Measurements from ENCODE around the gene MPLKIP. TPM values are rescaled to one million over a fixed set of nuclear protein-coding genes. Genes with fewer than 3 reads are reported as not detected.
"Not testable (repeated sequence)": the region's sequence is repeated elsewhere in the genome, so short reads cannot be mapped to it uniquely, and the experiment has no call there.

Gene MPLKIP
- total RNA-seq, 1 experiment from 2014 or later, result 61.6 TPM

- no peak for TF ChIP-seq AFF4 (CRISPR knock-in tag; IDR thresholded peaks at IDR 0.05; ENCODE audit: borderline replicate concordance)
- no peak for TF ChIP-seq TP53 (CRISPR knock-in tag; IDR thresholded peaks at IDR 0.05)
- TF ChIP-seq, protein P1, sequence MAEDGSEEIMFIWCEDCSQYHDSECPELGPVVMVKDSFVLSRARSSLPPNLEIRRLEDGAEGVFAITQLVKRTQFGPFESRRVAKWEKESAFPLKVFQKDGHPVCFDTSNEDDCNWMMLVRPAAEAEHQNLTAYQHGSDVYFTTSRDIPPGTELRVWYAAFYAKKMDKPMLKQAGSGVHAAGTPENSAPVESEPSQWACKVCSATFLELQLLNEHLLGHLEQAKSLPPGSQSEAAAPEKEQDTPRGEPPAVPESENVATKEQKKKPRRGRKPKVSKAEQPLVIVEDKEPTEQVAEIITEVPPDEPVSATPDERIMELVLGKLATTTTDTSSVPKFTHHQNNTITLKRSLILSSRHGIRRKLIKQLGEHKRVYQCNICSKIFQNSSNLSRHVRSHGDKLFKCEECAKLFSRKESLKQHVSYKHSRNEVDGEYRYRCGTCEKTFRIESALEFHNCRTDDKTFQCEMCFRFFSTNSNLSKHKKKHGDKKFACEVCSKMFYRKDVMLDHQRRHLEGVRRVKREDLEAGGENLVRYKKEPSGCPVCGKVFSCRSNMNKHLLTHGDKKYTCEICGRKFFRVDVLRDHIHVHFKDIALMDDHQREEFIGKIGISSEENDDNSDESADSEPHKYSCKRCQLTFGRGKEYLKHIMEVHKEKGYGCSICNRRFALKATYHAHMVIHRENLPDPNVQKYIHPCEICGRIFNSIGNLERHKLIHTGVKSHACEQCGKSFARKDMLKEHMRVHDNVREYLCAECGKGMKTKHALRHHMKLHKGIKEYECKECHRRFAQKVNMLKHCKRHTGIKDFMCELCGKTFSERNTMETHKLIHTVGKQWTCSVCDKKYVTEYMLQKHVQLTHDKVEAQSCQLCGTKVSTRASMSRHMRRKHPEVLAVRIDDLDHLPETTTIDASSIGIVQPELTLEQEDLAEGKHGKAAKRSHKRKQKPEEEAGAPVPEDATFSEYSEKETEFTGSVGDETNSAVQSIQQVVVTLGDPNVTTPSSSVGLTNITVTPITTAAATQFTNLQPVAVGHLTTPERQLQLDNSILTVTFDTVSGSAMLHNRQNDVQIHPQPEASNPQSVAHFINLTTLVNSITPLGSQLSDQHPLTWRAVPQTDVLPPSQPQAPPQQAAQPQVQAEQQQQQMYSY (CRISPR knock-in tag; IDR thresholded peaks at IDR 0.05), result no peak
- TF ChIP-seq, protein P2, sequence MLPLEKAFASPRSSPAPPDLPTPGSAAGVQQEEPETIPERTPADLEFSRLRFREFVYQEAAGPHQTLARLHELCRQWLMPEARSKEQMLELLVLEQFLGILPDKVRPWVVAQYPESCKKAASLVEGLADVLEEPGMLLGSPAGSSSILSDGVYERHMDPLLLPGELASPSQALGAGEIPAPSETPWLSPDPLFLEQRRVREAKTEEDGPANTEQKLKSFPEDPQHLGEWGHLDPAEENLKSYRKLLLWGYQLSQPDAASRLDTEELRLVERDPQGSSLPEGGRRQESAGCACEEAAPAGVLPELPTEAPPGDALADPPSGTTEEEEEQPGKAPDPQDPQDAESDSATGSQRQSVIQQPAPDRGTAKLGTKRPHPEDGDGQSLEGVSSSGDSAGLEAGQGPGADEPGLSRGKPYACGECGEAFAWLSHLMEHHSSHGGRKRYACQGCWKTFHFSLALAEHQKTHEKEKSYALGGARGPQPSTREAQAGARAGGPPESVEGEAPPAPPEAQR (CRISPR knock-in tag; IDR thresholded peaks at IDR 0.05), result no peak
- no peak for TF ChIP-seq ZNF512 (CRISPR knock-in tag; IDR thresholded peaks at IDR 0.05; ENCODE audit: borderline replicate concordance)
- TF ChIP-seq, protein P3, sequence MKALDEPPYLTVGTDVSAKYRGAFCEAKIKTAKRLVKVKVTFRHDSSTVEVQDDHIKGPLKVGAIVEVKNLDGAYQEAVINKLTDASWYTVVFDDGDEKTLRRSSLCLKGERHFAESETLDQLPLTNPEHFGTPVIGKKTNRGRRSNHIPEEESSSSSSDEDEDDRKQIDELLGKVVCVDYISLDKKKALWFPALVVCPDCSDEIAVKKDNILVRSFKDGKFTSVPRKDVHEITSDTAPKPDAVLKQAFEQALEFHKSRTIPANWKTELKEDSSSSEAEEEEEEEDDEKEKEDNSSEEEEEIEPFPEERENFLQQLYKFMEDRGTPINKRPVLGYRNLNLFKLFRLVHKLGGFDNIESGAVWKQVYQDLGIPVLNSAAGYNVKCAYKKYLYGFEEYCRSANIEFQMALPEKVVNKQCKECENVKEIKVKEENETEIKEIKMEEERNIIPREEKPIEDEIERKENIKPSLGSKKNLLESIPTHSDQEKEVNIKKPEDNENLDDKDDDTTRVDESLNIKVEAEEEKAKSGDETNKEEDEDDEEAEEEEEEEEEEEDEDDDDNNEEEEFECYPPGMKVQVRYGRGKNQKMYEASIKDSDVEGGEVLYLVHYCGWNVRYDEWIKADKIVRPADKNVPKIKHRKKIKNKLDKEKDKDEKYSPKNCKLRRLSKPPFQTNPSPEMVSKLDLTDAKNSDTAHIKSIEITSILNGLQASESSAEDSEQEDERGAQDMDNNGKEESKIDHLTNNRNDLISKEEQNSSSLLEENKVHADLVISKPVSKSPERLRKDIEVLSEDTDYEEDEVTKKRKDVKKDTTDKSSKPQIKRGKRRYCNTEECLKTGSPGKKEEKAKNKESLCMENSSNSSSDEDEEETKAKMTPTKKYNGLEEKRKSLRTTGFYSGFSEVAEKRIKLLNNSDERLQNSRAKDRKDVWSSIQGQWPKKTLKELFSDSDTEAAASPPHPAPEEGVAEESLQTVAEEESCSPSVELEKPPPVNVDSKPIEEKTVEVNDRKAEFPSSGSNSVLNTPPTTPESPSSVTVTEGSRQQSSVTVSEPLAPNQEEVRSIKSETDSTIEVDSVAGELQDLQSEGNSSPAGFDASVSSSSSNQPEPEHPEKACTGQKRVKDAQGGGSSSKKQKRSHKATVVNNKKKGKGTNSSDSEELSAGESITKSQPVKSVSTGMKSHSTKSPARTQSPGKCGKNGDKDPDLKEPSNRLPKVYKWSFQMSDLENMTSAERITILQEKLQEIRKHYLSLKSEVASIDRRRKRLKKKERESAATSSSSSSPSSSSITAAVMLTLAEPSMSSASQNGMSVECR (CRISPR knock-in tag; IDR thresholded peaks at IDR 0.05; ENCODE audit: borderline replicate concordance), result no peak
- TF ChIP-seq ATF1 (CRISPR knock-in tag; IDR thresholded peaks at IDR 0.05), result no peak
- TF ChIP-seq ZNF317 (CRISPR knock-in tag; IDR thresholded peaks at IDR 0.05; ENCODE audit: borderline replicate concordance, low read depth), result no peak
- no peak for TF ChIP-seq FOXP1 (CRISPR knock-in tag; IDR thresholded peaks at IDR 0.05; ENCODE audit: borderline replicate concordance)
- TF ChIP-seq JUN (CRISPR knock-in tag; IDR thresholded peaks at IDR 0.05), result no peak
These were observed 13.2 kb upstream of the MPLKIP start (continued) for GRCh38 chr7:40147371-40148246.

GRCh38 chr7:40145596-40146130 lies 11.2 kb upstream of the MPLKIP start:
- CTCF ChIA-PET; H3K27me3 Mint-ChIP-seq (ENCODE audit: low read depth): not testable (repeated sequence)
- H3K4me1 Mint-ChIP-seq, result peaks cover 23% of the 10 kb centered on the region

GRCh38 chr7:40141916-40142315 lies 7.5 kb upstream of the MPLKIP start:
- H3K4me3 Mint-ChIP-seq; POLR2A ChIA-PET; DNase-seq (ENCODE audit: low spot score); H3K27me3 Mint-ChIP-seq (ENCODE audit: low read depth); H3K27ac Mint-ChIP-seq; CTCF ChIA-PET; ATAC-seq; H3K4me1 Mint-ChIP-seq: not testable (repeated sequence)
- H3K36me3 Mint-ChIP-seq, result peaks cover 21% of the 10 kb centered on the region
- H3K9me3 Mint-ChIP-seq, result peaks cover 40% of the 10 kb centered on the region

More at GRCh38 chr7:40145596-40146130, 11.2 kb upstream of the MPLKIP start:
- peaks cover 29% of the 10 kb centered on the region for H3K36me3 Mint-ChIP-seq
- POLR2A ChIA-PET; H3K4me3 Mint-ChIP-seq; ATAC-seq; DNase-seq (ENCODE audit: low spot score); H3K27ac Mint-ChIP-seq: not testable (repeated sequence)
- peaks cover 44% of the 10 kb centered on the region for H3K9me3 Mint-ChIP-seq

DNA sequence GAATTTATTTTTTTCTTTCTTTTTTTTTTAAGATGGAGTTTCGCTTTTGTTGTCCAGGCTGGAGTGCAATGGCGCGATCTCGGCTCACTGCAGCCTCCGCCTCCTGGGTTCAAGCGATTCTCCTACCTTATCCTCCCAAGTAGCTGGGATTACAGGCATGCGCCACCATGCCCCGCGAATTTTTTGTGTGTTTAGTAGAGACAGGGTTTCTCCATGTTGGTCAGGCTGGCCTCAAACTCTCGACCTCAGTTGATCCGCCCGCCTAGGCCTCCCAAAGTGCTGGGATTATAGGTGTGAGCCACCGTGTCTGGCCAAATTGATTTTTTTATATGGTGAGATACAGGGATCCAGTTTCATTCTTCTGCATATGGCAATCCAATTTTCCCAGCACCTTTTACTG lies 5.5 kb upstream of the MPLKIP start:
- CTCF ChIA-PET; ATAC-seq; DNase-seq (ENCODE audit: low spot score); H3K4me1 Mint-ChIP-seq; H3K4me3 Mint-ChIP-seq; H3K36me3 Mint-ChIP-seq; POLR2A ChIA-PET; H3K27ac Mint-ChIP-seq: not testable (repeated sequence)
- peaks cover 14% of the 10 kb centered on the region for H3K27me3 Mint-ChIP-seq (ENCODE audit: low read depth)
- peaks cover 21% of the 10 kb centered on the region for H3K9me3 Mint-ChIP-seq

Measured in WTC11 (cell line).